NT2/D1 (cell line): Measurements from ENCODE around the gene FGD5.

Experiments used
- DNase-seq: peaks from one replicate; pipeline ENCODE4 v3.0.0-alpha.2; 2011; ENCODE audit warnings: low read depth, low spot score
- H3K27me3 ChIP-seq: 2 replicates; pipeline ENCODE4 v1.6.0; 2011; ENCODE audit warnings: mild to moderate bottlenecking; ENCODE audit not compliant: insufficient read length, insufficient read depth
- H3K36me3 ChIP-seq: 2 replicates; pipeline ENCODE4 v1.6.1; 2011; ENCODE audit warnings: mild to moderate bottlenecking, low read length, mixed read lengths; ENCODE audit not compliant: insufficient read depth, insufficient read length
- H3K4me1 ChIP-seq: 2 replicates; pipeline ENCODE4 v1.5.1; 2011; ENCODE audit not compliant: insufficient read depth, insufficient read length
- H3K4me3 ChIP-seq: 2 replicates; pipeline ENCODE4 v1.5.1; 2011; ENCODE audit warnings: low read depth; ENCODE audit not compliant: insufficient read length
- H3K9ac ChIP-seq: 2 replicates; pipeline ENCODE4 v1.6.0; 2011; ENCODE audit warnings: low read depth; ENCODE audit not compliant: insufficient read length
- H3K9me3 ChIP-seq: 2 replicates; pipeline ENCODE4 v1.5.1; 2011; ENCODE audit warnings: mild to moderate bottlenecking, low read length; ENCODE audit not compliant: insufficient read depth
- SUZ12 ChIP-seq: IDR thresholded peaks from 2 replicates; pipeline ENCODE4 v1.6.1; 2011; ENCODE audit not compliant: insufficient read length, insufficient read depth; ENCODE audit errors: extremely low read depth
- YY1 ChIP-seq: IDR thresholded peaks from 2 replicates; pipeline ENCODE4 v1.6.1; 2011; ENCODE audit not compliant: insufficient read length, insufficient read depth
- ZNF274 ChIP-seq: IDR thresholded peaks from 2 replicates; pipeline ENCODE4 v1.6.1; 2011; ENCODE audit warnings: mild to moderate bottlenecking, low read depth, low read length

Gene FGD5

GRCh38 chr3:14773691-14774128 lies 45.1 kb upstream of the FGD5 start:
- Histone ChIP-seq H3K36me3 (no peaks in the 10 kb centered on the region), H3K4me1 (peaks cover 16% of the 10 kb centered on the region), H3K27me3 (no peaks in the 10 kb centered on the region), H3K9ac (peak overlapping the region; percentile 8), H3K4me3 (no peak overlapping the region), H3K9me3 (peaks cover 4% of the 10 kb centered on the region; the same call in 1 of the 2 replicates)
- no peak for DNase-seq
- TF ChIP-seq YY1: no peak
- TF ChIP-seq SUZ12: no peak
- no peak for TF ChIP-seq ZNF274

DNA sequence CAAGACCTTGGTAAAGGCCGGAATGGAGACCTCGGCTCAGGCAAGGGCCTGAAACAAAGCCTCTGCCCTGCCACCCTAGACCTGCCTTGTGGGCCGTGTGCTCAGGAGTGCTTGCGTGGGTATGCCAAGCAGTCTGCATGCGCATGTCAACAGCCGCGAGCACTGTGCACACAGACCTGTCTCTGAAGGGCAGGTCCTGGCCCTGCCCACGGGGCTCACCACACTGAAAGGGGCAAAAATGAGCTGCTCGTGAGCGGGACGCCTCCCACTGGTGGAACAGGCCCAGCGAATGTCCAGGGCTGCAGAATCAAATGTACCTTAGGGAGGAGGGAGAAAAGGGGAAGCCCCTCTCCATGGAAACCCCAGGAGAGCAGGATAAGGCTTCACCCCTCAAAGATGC lies 44.3 kb upstream of the FGD5 start:
- Histone ChIP-seq H3K36me3 (no peaks in the 10 kb centered on the region), H3K9ac (peak overlapping the region; percentile 16), H3K9me3 (peaks cover 10% of the 10 kb centered on the region), H3K27me3 (no peaks in the 10 kb centered on the region), H3K4me3 (no peak overlapping the region), H3K4me1 (peaks cover 16% of the 10 kb centered on the region)
- TF ChIP-seq YY1 (no peak), ZNF274 (no peak), SUZ12 (no peak)
- DNase-seq: no peak

- no peak overlapping the region for H3K9ac ChIP-seq
- H3K9me3 ChIP-seq: peaks cover 10% of the 10 kb centered on the region
- H3K27me3 ChIP-seq: no peaks in the 10 kb centered on the region
- TF ChIP-seq ZNF274 (no peak), SUZ12 (no peak), YY1 (no peak)
- H3K36me3 ChIP-seq: no peaks in the 10 kb centered on the region
- no peak for DNase-seq
- no peak overlapping the region for H3K4me3 ChIP-seq
- peaks cover 16% of the 10 kb centered on the region for H3K4me1 ChIP-seq
These were observed 43.8 kb upstream of the FGD5 start for GRCh38 chr3:14775011-14775410.

GRCh38 chr3:14775563-14775962 lies 43.2 kb upstream of the FGD5 start:
- Histone ChIP-seq H3K27me3 (no peaks in the 10 kb centered on the region), H3K9me3 (peaks cover 10% of the 10 kb centered on the region), H3K4me3 (no peak overlapping the region), H3K4me1 (peaks cover 16% of the 10 kb centered on the region), H3K36me3 (no peaks in the 10 kb centered on the region), H3K9ac (no peak overlapping the region)
- DNase-seq: no peak
- TF ChIP-seq YY1 (no peak), ZNF274 (no peak), SUZ12 (no peak)

GRCh38 chr3:14779069-14779685 lies 39.6 kb upstream of the FGD5 start:
- Histone ChIP-seq H3K4me1 (peaks cover 3% of the 10 kb centered on the region), H3K4me3 (no peak overlapping the region), H3K36me3 (no peaks in the 10 kb centered on the region), H3K9me3 (peaks cover 10% of the 10 kb centered on the region), H3K9ac (no peak overlapping the region), H3K27me3 (no peaks in the 10 kb centered on the region)
- DNase-seq: no peak
- no peak for TF ChIP-seq SUZ12
- TF ChIP-seq YY1: no peak

DNA sequence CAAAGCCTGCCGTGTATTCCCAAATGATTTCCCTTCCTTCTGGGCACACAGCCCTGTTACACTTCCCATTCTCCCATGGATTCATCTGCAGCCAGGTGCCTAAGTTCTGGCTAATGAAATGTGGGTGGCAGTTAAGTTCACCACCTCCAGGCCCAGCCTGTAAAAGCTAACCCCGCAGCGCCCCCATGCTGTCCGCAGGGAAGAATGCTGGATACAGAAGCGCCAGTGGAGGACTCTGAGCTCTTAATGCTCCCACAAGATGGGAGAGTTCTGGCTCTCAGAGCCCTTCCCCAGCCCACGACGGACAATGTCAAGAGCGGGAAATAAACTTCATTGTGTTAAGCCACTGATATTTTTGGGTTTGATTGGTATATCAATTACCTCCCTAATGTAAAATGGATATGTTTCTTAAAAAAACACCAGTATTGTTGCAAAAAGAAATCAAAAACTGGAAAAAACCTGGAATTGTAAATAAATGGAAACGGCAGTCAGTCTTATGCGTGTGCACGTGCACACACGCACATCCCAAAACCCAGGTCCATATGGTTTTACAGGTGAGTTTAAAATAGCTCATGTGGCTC lies 37.7 kb upstream of the FGD5 start:
- no peak for TF ChIP-seq ZNF274
- TF ChIP-seq YY1: no peak
- no peak for TF ChIP-seq SUZ12

GRCh38 chr3:14783480-14784086 lies 35.2 kb upstream of the FGD5 start:
- Histone ChIP-seq H3K9ac (no peak overlapping the region), H3K4me1 (no peaks in the 10 kb centered on the region), H3K9me3 (peaks cover 8% of the 10 kb centered on the region), H3K36me3 (no peaks in the 10 kb centered on the region), H3K27me3 (no peaks in the 10 kb centered on the region), H3K4me3 (no peak overlapping the region)
- no peak for DNase-seq
- TF ChIP-seq ZNF274 (no peak), YY1 (no peak)

More for the DNA sequence above, 37.7 kb upstream of the FGD5 start:
- H3K9ac ChIP-seq: no peak overlapping the region
- no peaks in the 10 kb centered on the region for H3K36me3 ChIP-seq
- no peak overlapping the region for H3K4me3 ChIP-seq
- peak; percentile 83 for DNase-seq
- no peaks in the 10 kb centered on the region for H3K4me1 ChIP-seq
- H3K27me3 ChIP-seq: no peaks in the 10 kb centered on the region
- H3K9me3 ChIP-seq: peaks cover 10% of the 10 kb centered on the region
